H1 (cell line): ENCODE measurements around the gene SLC25A22. TPM values are rescaled to one million over a fixed set of nuclear protein-coding genes. Genes with fewer than 3 reads are reported as not detected.

Experiments used
- CTCF ChIA-PET: fragments of 300-600 bp; sonication (Branson Sonifier 250); formaldehyde crosslinking; loops from one replicate; lab custom pipeline; 2021; ENCODE audit not compliant: partially characterized antibody; lab: Charles Lee
- POLR2A ChIA-PET: fragments of 300-600 bp; sonication (Branson Sonifier 250); formaldehyde crosslinking; loops from one replicate; lab custom pipeline; 2021; ENCODE audit warnings: inconsistent platforms; ENCODE audit not compliant: partially characterized antibody; lab: Charles Lee
- DNase-seq, 2 experiments: peaks; one replicate each; pipeline versions ENCODE4 v3.0.0 to v3.0.0-alpha.2; 2010 to 2022; ENCODE audit warnings: low spot score in 2 of 2, low read depth in 1 of 2, mixed read lengths in 1 of 2
- FAIRE-seq: peaks from 2 replicates; lab custom pipeline; 2011; peaks lifted over from hg19 to GRCh38; lab: Jason Lieb, UNC
- H2AFZ ChIP-seq: 2 replicates; pipeline ENCODE4 v1.8.1; 2012; ENCODE audit warnings: low read length, inconsistent platforms
- H2AK5ac ChIP-seq: 2 replicates; pipeline ENCODE4 v1.6.1; 2013; ENCODE audit warnings: low read depth, low read length
- H2BK120ac ChIP-seq: replicated peaks from 2 replicates; pipeline ENCODE3; 2013; ENCODE audit warnings: low read depth, low read length, inconsistent platforms
- H2BK12ac ChIP-seq: 2 replicates; pipeline ENCODE4 v1.6.1; 2013; ENCODE audit warnings: low read depth, low read length
- H2BK15ac ChIP-seq: 2 replicates; pipeline ENCODE4 v1.6.1; 2013; ENCODE audit warnings: low read length
- H2BK20ac ChIP-seq: 2 replicates; pipeline ENCODE4 v1.6.1; 2013; ENCODE audit warnings: low read length
- H2BK5ac ChIP-seq: 2 replicates; pipeline ENCODE4 v1.6.1; 2013; ENCODE audit warnings: low read depth, low read length
- H3K14ac ChIP-seq: 2 replicates; pipeline ENCODE4 v1.6.1; 2013; ENCODE audit warnings: inconsistent platforms; ENCODE audit not compliant: insufficient read length
- H3K18ac ChIP-seq: 2 replicates; pipeline ENCODE4 v1.6.1; 2013; ENCODE audit warnings: low read length; ENCODE audit errors: extremely low read depth
- H3K23ac ChIP-seq: 2 replicates; pipeline ENCODE4 v1.6.1; 2013; ENCODE audit warnings: inconsistent platforms; ENCODE audit not compliant: insufficient read length
- H3K23me2 ChIP-seq: 2 replicates; pipeline ENCODE4 v1.6.1; 2013; ENCODE audit warnings: low read depth, low read length
- H3K27ac ChIP-seq: 2 replicates; pipeline ENCODE4 v1.6.1; 2011; ENCODE audit warnings: low read depth, low read length, inconsistent platforms
- H3K27me3 ChIP-seq, 4 experiments: replicated peaks in 1 of 4; 1 replicate in 1 of 4; 2 replicates in 3 of 4; pipeline versions ENCODE4 v1.6.1 to v1.8.1; 2011 to 2013; ENCODE audit warnings: low read length in 3 of 4, mild to moderate bottlenecking in 3 of 4, inconsistent platforms in 2 of 4, mixed read lengths in 2 of 4, moderate library complexity in 1 of 4; ENCODE audit not compliant: control insufficient read depth in 3 of 4, insufficient read depth in 3 of 4; ENCODE audit errors: extremely low read depth in 1 of 4
- H3K36me3 ChIP-seq, 4 experiments: 2 replicates each; pipeline versions ENCODE4 v1.6.1 to v1.8.1; 2011 to 2013; ENCODE audit warnings: mild to moderate bottlenecking in 4 of 4, low read length in 3 of 4, moderate library complexity in 2 of 4, control low read depth in 1 of 4, inconsistent platforms in 1 of 4; ENCODE audit not compliant: insufficient read depth in 4 of 4, control insufficient read depth in 2 of 4
- H3K4ac ChIP-seq: replicated peaks from 2 replicates; pipeline ENCODE3; 2013; ENCODE audit warnings: low read length, low read depth, mixed read lengths, inconsistent platforms; ENCODE audit not compliant: insufficient read length
- H3K4me1 ChIP-seq, 4 experiments: replicated peaks in 1 of 4; 1 replicate in 1 of 4; 2 replicates in 3 of 4; pipeline versions ENCODE4 v1.6.1 to v1.8.1; 2011 to 2013; ENCODE audit warnings: low read length in 3 of 4, inconsistent platforms in 2 of 4, mixed read lengths in 1 of 4; ENCODE audit not compliant: insufficient read depth in 4 of 4, control insufficient read depth in 3 of 4
- H3K4me2 ChIP-seq, 2 experiments: 2 replicates each; pipeline versions ENCODE4 v1.6.1 to v1.8.1; 2011 to 2013; ENCODE audit warnings: low read depth in 2 of 2, low read length in 2 of 2, control low read depth in 1 of 2, inconsistent platforms in 1 of 2, mild to moderate bottlenecking in 1 of 2; ENCODE audit not compliant: insufficient read depth in 1 of 2
- H3K4me3 ChIP-seq, 4 experiments: fragments of 200-600, 300-600 bp in 1 of 4; sonication (generic), shearing (Covaris generic), sonication (Bioruptor Twin) in 1 of 4; 2 replicates each; pipeline versions ENCODE4 v1.5.1 to v1.8.1; 2011 to 2016; ENCODE audit warnings: low read length in 4 of 4, low read depth in 3 of 4, control low read depth in 2 of 4, inconsistent platforms in 2 of 4, mild to moderate bottlenecking in 2 of 4, mixed read lengths in 1 of 4, moderate library complexity in 1 of 4; ENCODE audit not compliant: insufficient read depth in 2 of 4; ENCODE audit errors: extremely low read depth in 1 of 4
- H3K56ac ChIP-seq: replicated peaks from 2 replicates; pipeline ENCODE3; 2013; ENCODE audit warnings: low read depth, mild to moderate bottlenecking, mixed read lengths, low read length, inconsistent platforms; ENCODE audit not compliant: insufficient read length
- H3K79me1 ChIP-seq: 2 replicates; pipeline ENCODE4 v1.6.1; 2013; ENCODE audit warnings: low read depth, low read length, control low read depth
- H3K79me2 ChIP-seq, 2 experiments: 2 replicates each; pipeline versions ENCODE4 v1.6.1 to v1.8.1; 2012 to 2013; ENCODE audit warnings: low read length in 2 of 2, mild to moderate bottlenecking in 2 of 2, inconsistent platforms in 1 of 2; ENCODE audit not compliant: insufficient read depth in 2 of 2, control insufficient read depth in 1 of 2
- H3K9ac ChIP-seq, 4 experiments: replicated peaks in 1 of 4; 1 replicate in 1 of 4; 2 replicates in 3 of 4; pipeline versions ENCODE4 v1.6.1 to v1.8.1; 2011 to 2013; ENCODE audit warnings: low read depth in 3 of 4, low read length in 3 of 4, control low read depth in 2 of 4, mild to moderate bottlenecking in 2 of 4, moderate library complexity in 2 of 4, inconsistent platforms in 1 of 4; ENCODE audit errors: extremely low read depth in 1 of 4
- H3K9me3 ChIP-seq, 2 experiments: 2 replicates each; pipeline versions ENCODE4 v1.6.1 to v1.8.1; 2012 to 2013; ENCODE audit warnings: mild to moderate bottlenecking in 2 of 2, moderate library complexity in 2 of 2, control low read depth in 1 of 2, inconsistent platforms in 1 of 2, low read depth in 1 of 2, low read length in 1 of 2, mixed read lengths in 1 of 2; ENCODE audit not compliant: insufficient read depth in 2 of 2
- H4K20me1 ChIP-seq, 2 experiments: replicated peaks in 1 of 2; 2 replicates each; pipeline versions ENCODE3 to v1.8.1; 2011 to 2013; ENCODE audit warnings: inconsistent platforms in 2 of 2, low read length in 2 of 2, mild to moderate bottlenecking in 1 of 2; ENCODE audit not compliant: insufficient read depth in 2 of 2, control insufficient read depth in 1 of 2
- H4K5ac ChIP-seq: 2 replicates; pipeline ENCODE4 v1.6.1; 2013; ENCODE audit warnings: low read length, low read depth, mixed read lengths, inconsistent platforms; ENCODE audit not compliant: insufficient read length
- H4K8ac ChIP-seq: 2 replicates; pipeline ENCODE4 v1.8.0; 2013; ENCODE audit warnings: mild to moderate bottlenecking, moderate library complexity, low read length, inconsistent platforms; ENCODE audit not compliant: insufficient read depth; ENCODE audit errors: extremely low read depth
- H4K91ac ChIP-seq: replicated peaks from 2 replicates; pipeline ENCODE3; 2013; ENCODE audit warnings: low read length, mixed read lengths, inconsistent platforms; ENCODE audit not compliant: insufficient read length
- CREB1 ChIP-seq: IDR thresholded peaks from 2 replicates; pipeline ENCODE4 v1.6.1; 2012; ENCODE audit warnings: inconsistent platforms
- KDM5A ChIP-seq: fragments of 200-600 bp; IDR thresholded peaks from 2 replicates; pipeline ENCODE4 v1.7.1; 2012; ENCODE audit warnings: mild to moderate bottlenecking, low read length, inconsistent platforms, mixed read lengths
- MAFK ChIP-seq: IDR thresholded peaks from 2 replicates; pipeline ENCODE4 v1.6.1; 2012; ENCODE audit warnings: low read depth, mild to moderate bottlenecking, improper control_type of control experiment, low read length
- POLR2A ChIP-seq, 2 experiments: IDR thresholded peaks; 1 replicate in 1 of 2; 2 replicates in 1 of 2; pipeline ENCODE4 v1.6.1; 2011; ENCODE audit warnings: low read depth in 2 of 2, low read length in 2 of 2, mild to moderate bottlenecking in 2 of 2; ENCODE audit errors: control extremely low read depth in 1 of 2
- POU5F1 ChIP-seq: IDR thresholded peaks from 2 replicates; pipeline ENCODE4 v1.6.1; 2011; ENCODE audit warnings: low read depth, mild to moderate bottlenecking, low read length, moderate library complexity
- SAP30 ChIP-seq: fragments of 300-600 bp; sonication (generic); IDR thresholded peaks from 2 replicates; pipeline ENCODE4 v1.7.1; 2012; ENCODE audit warnings: low read length, moderate library complexity, mild to moderate bottlenecking, inconsistent platforms; ENCODE audit not compliant: insufficient read depth, insufficient replicate concordance
- SIN3A ChIP-seq, 2 experiments: IDR thresholded peaks in 1 of 2; conservative IDR thresholded peaks in 1 of 2; 2 replicates each; pipeline ENCODE4 v1.6.1; 2011 to 2012; ENCODE audit warnings: low read length in 2 of 2, improper control_type of control experiment in 1 of 2, low read depth in 1 of 2, mild to moderate bottlenecking in 1 of 2
- SP1 ChIP-seq: IDR thresholded peaks from 2 replicates; pipeline ENCODE4 v1.6.1; 2011; ENCODE audit warnings: low read depth, low read length
- SP4 ChIP-seq: IDR thresholded peaks from 2 replicates; pipeline ENCODE4 v1.6.1; 2012; ENCODE audit warnings: low read length, inconsistent platforms
- TCF12 ChIP-seq: IDR thresholded peaks from 2 replicates; pipeline ENCODE4 v1.6.1; 2011; ENCODE audit warnings: low read depth, mild to moderate bottlenecking, low read length
- TEAD4 ChIP-seq: IDR thresholded peaks from 2 replicates; pipeline ENCODE4 v1.6.1; 2012; ENCODE audit warnings: low read depth, low read length, inconsistent platforms, mixed read lengths
- WGBS, 2 experiments: shearing (Covaris generic) in 1 of 2; methylation state at CpG; one replicate each; pipeline versions ENCODE4 v1.1.6 to v1.1.7; 2013 to 2015; ENCODE audit warnings: low lambda C conversion rate in 2 of 2, mixed read lengths in 2 of 2, inconsistent platforms in 1 of 2, low coverage in 1 of 2, missing lambda C conversion rate in 1 of 2; ENCODE audit not compliant: insufficient replicate concordance in 2 of 2, insufficient coverage in 1 of 2, insufficient read length in 1 of 2; ENCODE audit errors: extremely low coverage in 1 of 2, missing lambda C conversion rate in 1 of 2; 5-methylcytosine and 5-hydroxymethylcytosine counted together
- polyA plus RNA-seq, 7 experiments: library from polyadenylated mRNA; depleted of rRNA in 3 of 7; stranded (reverse) in 5 of 7; unstranded in 2 of 7; fragments of >200 nt in 5 of 7; fragments of 200-250 nt in 2 of 7; gene quantifications; 1 replicate in 5 of 7; 2 replicates in 1 of 7; 4 replicates in 1 of 7; pipeline versions ENCODE4 v1.2.1 to v1.2.3, GENCODE V29; 2011 to 2013; ENCODE audit warnings: missing spikeins in 2 of 7, mixed read lengths in 2 of 7
- total RNA-seq: library from RNA; stranded (reverse); fragmentation: NEBNext Ultra II Directional; extraction: Animal tissue kit (Norgen Biotek cat#: 25700); gene quantifications from 2 replicates; pipeline ENCODE4 v1.2.1, GENCODE V29; 2021

SLC25A22 gene
- total and polyA plus RNA-seq, 2 of the 8 experiments (the other 6 are each of a cell fraction or from before 2014, with no cell fraction given): 31.5 to 48.0 TPM

DNA sequence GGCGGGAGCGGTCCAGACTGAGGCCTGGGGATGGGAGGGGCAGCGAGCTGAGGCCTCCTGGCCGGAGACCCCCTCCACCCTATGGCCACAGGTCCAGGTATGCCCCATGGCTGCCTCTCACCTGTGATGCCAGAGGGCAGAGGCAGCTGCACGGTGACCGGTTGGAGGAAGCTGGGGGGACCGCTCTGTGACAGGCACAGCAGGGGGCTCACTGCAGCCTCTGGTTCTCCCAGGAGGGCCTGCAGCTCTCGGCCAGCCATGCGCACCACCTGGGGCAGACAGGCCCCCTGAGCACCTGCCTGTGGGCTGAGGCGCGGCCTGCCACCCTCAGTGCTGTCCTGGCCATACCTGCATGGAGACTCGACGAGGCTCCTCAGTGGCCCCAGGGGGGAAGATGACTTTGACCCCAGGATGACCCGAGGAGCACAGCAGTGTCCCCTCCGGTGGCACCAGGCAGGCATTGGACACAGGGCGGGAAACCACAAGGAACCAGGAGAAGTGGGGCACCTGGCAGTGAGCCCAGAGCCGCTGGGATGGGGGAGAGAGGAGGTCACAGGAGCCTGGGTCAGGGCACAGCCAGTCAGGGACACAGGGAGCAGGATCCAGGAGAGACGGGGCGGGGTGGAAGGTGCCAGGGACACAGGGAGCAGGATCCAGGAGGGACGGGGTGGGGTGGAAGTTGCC lies 3.2 kb upstream of the SLC25A22 start:
- no peak for FAIRE-seq
- no peak overlapping the region; the same call in 1 of the 2 replicates for H2BK5ac ChIP-seq
- H3K23ac ChIP-seq: no peak overlapping the region
- H3K79me2 ChIP-seq: peaks cover 0 to 4% of the 10 kb centered on the region in 2 experiments; a peak in 1 of 4 replicates
- H3K9ac ChIP-seq: no peak overlapping the region
- peaks cover 16% of the 10 kb centered on the region for H3K23me2 ChIP-seq
- 92% methylated on average over 11 of the region's 20 CpGs; no CpG with 5 or more reads in 1 of the 2 experiments for WGBS, 2 experiments
- CTCF ChIA-PET: interaction anchor here (1.0 kb wide), 1 partner anchor 18 kb away, joined by 3 read pairs; no protein-coding TSS in a partner anchor
- no peak overlapping the region for H4K8ac ChIP-seq
- H4K91ac ChIP-seq: no peak overlapping the region
- no peak overlapping the region for H2BK15ac ChIP-seq
- H2AK5ac ChIP-seq: no peak overlapping the region
- H3K79me1 ChIP-seq: peaks cover 5% of the 10 kb centered on the region; the same call in 1 of the 2 replicates
- no peak overlapping the region for H3K56ac ChIP-seq
- H3K9me3 ChIP-seq: no peaks in the 10 kb centered on the region
- no peak overlapping the region for H3K27ac ChIP-seq
- H3K4me1 ChIP-seq: peaks cover 4 to 20% (median 15%) of the 10 kb centered on the region in 4 experiments
- H4K20me1 ChIP-seq: peaks cover 0 to 13% of the 10 kb centered on the region in 2 experiments
- H3K36me3 ChIP-seq: peaks cover 3 to 30% (median 6%) of the 10 kb centered on the region in 4 experiments; a peak in 5 of 8 replicates
- POLR2A ChIA-PET: interaction anchor here (0.8 to 53.0 kb wide), 6 partner anchors 8 to 162 kb away, joined by 3 to 1917 read pairs (median 16); partner anchors contain the start of genes CD151, CEND1, CRACR2B and PNPLA2
- no peak overlapping the region for H3K4ac ChIP-seq
- no peaks in the 10 kb centered on the region; a peak in 1 of 7 replicates for H3K27me3 ChIP-seq
- TF ChIP-seq KDM5A: no peak
- TF ChIP-seq SIN3A (conservative IDR thresholded peaks at IDR 0.05 in 1 of 2, IDR thresholded peaks at IDR 0.05 in 1 of 2; ENCODE audit: low read depth in 1 of 2, low read length in 2 of 2): no peak
- TF ChIP-seq SP1: no peak
- no peak for TF ChIP-seq SAP30
- no peak for TF ChIP-seq MAFK
- TF ChIP-seq POLR2A (IDR thresholded peaks at IDR 0.05; ENCODE audit: control extremely low read depth in 1 of 2, low read depth in 2 of 2, low read length in 2 of 2): no peak
- TF ChIP-seq CREB1: no peak
- TF ChIP-seq TCF12: no peak
- TF ChIP-seq TEAD4: no peak
- TF ChIP-seq SP4: no peak
- TF ChIP-seq POU5F1: no peak
- TF ChIP-seq, all 59 proteins: peak for 0
- Histone ChIP-seq H2BK20ac (no peak overlapping the region), H2AFZ (no peak overlapping the region), H3K14ac (no peak overlapping the region), H3K4me2 (no peak overlapping the region), H3K18ac (no peak overlapping the region), H2BK120ac (no peak overlapping the region), H3K4me3 (no peak overlapping the region), H2BK12ac (no peak overlapping the region), H4K5ac (no peak overlapping the region)
- no peak for DNase-seq
